Gastrocnemius medialis (tissue), 4 donors: ENCODE data around the gene TRAF3IP3.

Experiments
- CTCF ChIP-seq, 5 experiments: fragments of 450-650 bp in 3 of 5; fragments of 200-600 bp in 2 of 5; sonication (generic) in 2 of 5; IDR thresholded peaks in 4 of 5; conservative IDR thresholded peaks in 1 of 5; 1 replicate in 4 of 5; 2 replicates in 1 of 5; pipeline ENCODE4 v1.5.1; 2016 to 2019; ENCODE audit warnings: antibody characterized with exemption in 5 of 5, mild to moderate bottlenecking in 3 of 5, moderate library complexity in 3 of 5
- POLR2A ChIP-seq, 2 donors: fragments of 450-650 bp; IDR thresholded peaks; one replicate each; pipeline ENCODE4 v1.6.1; 2017; ENCODE audit warnings: antibody characterized with exemption in 2 of 2, mild to moderate bottlenecking in 2 of 2, moderate library complexity in 2 of 2

DNA sequence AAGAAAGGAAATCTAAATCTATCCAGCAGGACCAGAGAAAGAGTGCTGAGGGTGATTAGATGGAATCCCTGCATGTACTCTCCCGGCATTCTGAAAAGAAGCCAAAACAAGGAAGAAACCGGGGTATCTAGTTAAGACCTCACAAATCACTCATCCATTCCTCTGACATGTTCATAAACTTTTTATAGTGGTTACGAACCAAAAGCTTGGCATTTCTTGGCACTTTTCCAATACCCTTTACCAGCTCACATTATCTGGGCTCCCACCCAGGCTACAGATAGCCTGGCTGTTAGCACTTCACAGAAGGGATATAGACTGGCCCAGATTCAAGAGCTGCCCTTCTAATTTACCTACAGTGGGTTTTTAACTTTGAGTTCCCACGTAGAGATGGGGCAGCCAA lies 30.3 kb downstream of the TRAF3IP3 start:
- TF ChIP-seq CTCF (IDR thresholded peaks at IDR 0.05 in 4 of 5, conservative IDR thresholded peaks at IDR 0.05 in 1 of 5) (no peak), POLR2A (IDR thresholded peaks at IDR 0.05) (no peak)
